ENCODE results near the gene C1orf105.

GRCh38 chr1:172483448-172483847, 63.0 kb downstream of the C1orf105 start:
- TF ChIP-seq CTCF (IDR thresholded peaks at IDR 0.05): no peak
- TF ChIP-seq POLR2A (IDR thresholded peaks at IDR 0.05): no peak
